ENCODE measurements around the gene HDC.

- TF ChIP-seq RCOR1 (IDR thresholded peaks at IDR 0.05; ENCODE audit: low read length): no peak
- no peak for TF ChIP-seq RAD21 (IDR thresholded peaks at IDR 0.05; ENCODE audit: low read length)
- TF ChIP-seq, protein P1, sequence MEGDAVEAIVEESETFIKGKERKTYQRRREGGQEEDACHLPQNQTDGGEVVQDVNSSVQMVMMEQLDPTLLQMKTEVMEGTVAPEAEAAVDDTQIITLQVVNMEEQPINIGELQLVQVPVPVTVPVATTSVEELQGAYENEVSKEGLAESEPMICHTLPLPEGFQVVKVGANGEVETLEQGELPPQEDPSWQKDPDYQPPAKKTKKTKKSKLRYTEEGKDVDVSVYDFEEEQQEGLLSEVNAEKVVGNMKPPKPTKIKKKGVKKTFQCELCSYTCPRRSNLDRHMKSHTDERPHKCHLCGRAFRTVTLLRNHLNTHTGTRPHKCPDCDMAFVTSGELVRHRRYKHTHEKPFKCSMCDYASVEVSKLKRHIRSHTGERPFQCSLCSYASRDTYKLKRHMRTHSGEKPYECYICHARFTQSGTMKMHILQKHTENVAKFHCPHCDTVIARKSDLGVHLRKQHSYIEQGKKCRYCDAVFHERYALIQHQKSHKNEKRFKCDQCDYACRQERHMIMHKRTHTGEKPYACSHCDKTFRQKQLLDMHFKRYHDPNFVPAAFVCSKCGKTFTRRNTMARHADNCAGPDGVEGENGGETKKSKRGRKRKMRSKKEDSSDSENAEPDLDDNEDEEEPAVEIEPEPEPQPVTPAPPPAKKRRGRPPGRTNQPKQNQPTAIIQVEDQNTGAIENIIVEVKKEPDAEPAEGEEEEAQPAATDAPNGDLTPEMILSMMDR (IDR thresholded peaks at IDR 0.05): no peak
- TF ChIP-seq FOSL2 (IDR thresholded peaks at IDR 0.05; ENCODE audit: borderline replicate concordance, low read depth): no peak
- no peak for TF ChIP-seq YY1 (IDR thresholded peaks at IDR 0.05; ENCODE audit: low read depth)
These were observed 30.4 kb upstream of the HDC start for GRCh38 chr15:50295966-50296365.

All from SK-N-SH (cell line).